NB4 (cell line): Measurements from ENCODE around the gene SLC51A.

Source experiments
- CTCF ChIP-seq: IDR thresholded peaks from one replicate; pipeline ENCODE4 v1.5.1; 2012; ENCODE audit warnings: low read depth, low read length
- MYC ChIP-seq: IDR thresholded peaks from 2 replicates; pipeline ENCODE4 v1.6.1; 2011; ENCODE audit warnings: low read depth, low read length
- POLR2A ChIP-seq: IDR thresholded peaks from 2 replicates; pipeline ENCODE4 v1.6.1; 2011; ENCODE audit warnings: mild to moderate bottlenecking; ENCODE audit not compliant: insufficient read length; ENCODE audit errors: extremely low read depth

- TF ChIP-seq CTCF (no peak), POLR2A (no peak), MYC (no peak)
Measured at GRCh38 chr3:196186651-196187573, 29.4 kb upstream of the SLC51A start.
